Colonic mucosa (tissue), 4 donors: ENCODE data around the gene OR2D2. TPM values are rescaled to one million over a fixed set of nuclear protein-coding genes. Genes with fewer than 3 reads are reported as not detected.

Source experiments
- DNase-seq: peaks from one replicate; pipeline ENCODE4 v3.0.0-alpha.2; 2020
- H3K27ac ChIP-seq: fragments of 200-600 bp; one replicate; pipeline ENCODE4 v1.8.0; 2021
- H3K27me3 ChIP-seq: fragments of 200-600 bp; one replicate; pipeline ENCODE4 v1.8.0; 2021
- H3K36me3 ChIP-seq: fragments of 200-600 bp; one replicate; pipeline ENCODE4 v1.8.0; 2021
- H3K4me1 ChIP-seq: fragments of 200-600 bp; one replicate; pipeline ENCODE4 v1.8.0; 2021; ENCODE audit warnings: mild to moderate bottlenecking
- H3K4me3 ChIP-seq: fragments of 200-600 bp; one replicate; pipeline ENCODE4 v1.8.0; 2021
- H3K9ac ChIP-seq, 2 donors: one replicate each; pipeline ENCODE4 v1.7.0; 2013; ENCODE audit warnings: control low read depth in 2 of 2, low read depth in 2 of 2, low read length in 2 of 2
- H3K9me3 ChIP-seq: fragments of 200-600 bp; one replicate; pipeline ENCODE4 v1.8.0; 2021
- CTCF ChIP-seq: fragments of 200-600 bp; IDR thresholded peaks from one replicate; pipeline ENCODE4 v1.8.0; 2022; ENCODE audit warnings: antibody characterized with exemption, mild to moderate bottlenecking
- intact Hi-C: fragments of 100-400 bp; cut with DNase I; formaldehyde crosslinking; loops from one replicate; pipeline ENCODE4 v1.14.1; 2022
- total RNA-seq, 2 donors: library from RNA; stranded (reverse); fragmentation: NEBNext Ultra II Directional in 1 of 2; extraction: Animal tissue kit (Norgen Biotek cat#: 25700) in 1 of 2; gene quantifications; one replicate each; pipeline ENCODE4 v1.2.1, GENCODE V29; 2021
- donor health status: healthy.
- donor health status: DM: no; HTN: no; CAD: no.
- donor health status: DM: no; HTN: no; CAD: no.

OR2D2 gene
- total RNA-seq, 2 donors from 2014 or later: 0.40 TPM; not detected in 1

GRCh38 chr11:6844356-6844755, 47.9 kb downstream of the OR2D2 start:
- Histone ChIP-seq H3K27me3 (no peaks in the 10 kb centered on the region), H3K4me3 (no peak overlapping the region), H3K27ac (no peak overlapping the region), H3K9ac (no peak overlapping the region), H3K9me3 (no peaks in the 10 kb centered on the region), H3K4me1 (no peaks in the 10 kb centered on the region), H3K36me3 (no peaks in the 10 kb centered on the region)
- intact Hi-C loops: no loop called here
- TF ChIP-seq CTCF: no peak
- no peak for DNase-seq

GRCh38 chr11:6843670-6844069, 48.6 kb downstream of the OR2D2 start:
- no peak overlapping the region for H3K4me3 ChIP-seq
- H3K27ac ChIP-seq: no peak overlapping the region
- no peaks in the 10 kb centered on the region for H3K27me3 ChIP-seq
- H3K36me3 ChIP-seq: no peaks in the 10 kb centered on the region
- DNase-seq: no peak
- no peak overlapping the region for H3K9ac ChIP-seq
- H3K4me1 ChIP-seq: no peaks in the 10 kb centered on the region
- TF ChIP-seq CTCF: no peak
- H3K9me3 ChIP-seq: no peaks in the 10 kb centered on the region
- intact Hi-C loops: no loop called here

DNA sequence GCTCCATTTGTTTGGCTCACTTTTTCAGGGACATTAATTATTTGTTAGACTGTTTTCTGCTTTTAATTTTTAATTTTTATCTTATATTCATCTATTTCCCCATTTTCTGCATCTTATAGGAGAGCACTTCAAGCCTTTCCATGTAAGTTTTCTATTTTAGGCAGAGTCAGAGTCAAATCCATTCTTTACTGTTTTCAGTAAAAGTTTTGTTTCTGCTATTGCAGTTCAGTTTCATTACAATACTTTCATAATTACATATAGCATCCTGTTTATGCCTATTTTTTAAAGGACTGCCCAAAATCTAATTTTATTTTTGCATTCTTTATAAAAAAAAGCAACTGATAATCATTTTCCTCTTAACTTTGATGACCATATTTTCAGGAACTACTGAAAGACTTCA, 50.6 kb downstream of the OR2D2 start:
- Histone ChIP-seq H3K27me3 (no peaks in the 10 kb centered on the region), H3K4me3 (no peak overlapping the region), H3K27ac (no peak overlapping the region), H3K9me3 (no peaks in the 10 kb centered on the region), H3K4me1 (no peaks in the 10 kb centered on the region), H3K36me3 (no peaks in the 10 kb centered on the region), H3K9ac (no peak overlapping the region)
- no peak for TF ChIP-seq CTCF
- intact Hi-C loops: no loop called here
- DNase-seq: no peak

Other genes with a start within 250 kb of the OR2D2 start
- gene DCHS1, start 236.7 kb downstream of the OR2D2 start, total RNA-seq: 1 to 10 TPM; 4.7 to 8.3 TPM
- gene MRPL17, start 209.2 kb downstream of the OR2D2 start, total RNA-seq: 10 to 100 TPM; 34.6 to 75.1 TPM
- gene OR2AG2, start 120.5 kb downstream of the OR2D2 start, total RNA-seq: under 1 TPM in 1 of 2 donors, not detected in 1; 0.47 TPM
- not detected for gene OR2AG1, start 109.5 kb downstream of the OR2D2 start, total RNA-seq
- under 1 TPM in 1 of 2 donors, not detected in 1; 0.59 TPM for gene OR6A2, start 92.8 kb downstream of the OR2D2 start, total RNA-seq
- not detected for gene OR10A5, start 46.8 kb downstream of the OR2D2 start, total RNA-seq
- gene OR10A2, start 29.4 kb downstream of the OR2D2 start, total RNA-seq: not detected
- gene OR10A4, start 15.9 kb downstream of the OR2D2 start, total RNA-seq: not detected
- gene OR2D3, start 28.5 kb upstream of the OR2D2 start, total RNA-seq: not detected
- 1 to 10 TPM; 3.6 to 7.3 TPM for gene ZNF215, start 33.9 kb upstream of the OR2D2 start, total RNA-seq
- 1 to 10 TPM; 1.9 to 2.6 TPM for gene ZNF214, start 127.8 kb upstream of the OR2D2 start, total RNA-seq
- under 1 TPM in 1 of 2 donors, not detected in 1; 0.10 TPM for gene NLRP14, start 128.0 kb upstream of the OR2D2 start, total RNA-seq
- not detected for gene RBMXL2, start 196.5 kb upstream of the OR2D2 start, total RNA-seq